IMR-90 (cell line): Measurements from ENCODE around the gene RIPPLY1. TPM values are rescaled to one million over a fixed set of nuclear protein-coding genes. Genes with fewer than 3 reads are reported as not detected.

Source experiments
- ATAC-seq: fragments of 200-7000 bp; cut with Tn5 transposase; 2 replicates; pipeline ENCODE4 v1.9.1; 2020; ENCODE audit warnings: low read depth, mild to moderate bottlenecking, moderate library complexity
- BruUV-seq: library from RNA; stranded (reverse); fragments of 400-500 nt; replicated peaks from 2 replicates; lab custom pipeline; 2021; lab: Mats Ljungman, UMichigan
- CTCF ChIA-PET: fragments of 300-600 bp; formaldehyde crosslinking; extraction: SDS; loops from one replicate; lab custom pipeline; 2021; ENCODE audit warnings: antibody characterized with exemption; lab: Yijun Ruan, JAX
- POLR2A ChIA-PET: fragments of 300-600 bp; sonication (Branson Sonifier 250); formaldehyde crosslinking; loops from one replicate; lab custom pipeline; 2022; ENCODE audit warnings: antibody characterized with exemption; ENCODE audit not compliant: unreplicated experiment; lab: Charles Lee
- DNase-seq: peaks from one replicate; pipeline ENCODE4 v3.0.0; 2013
- H2AFZ ChIP-seq: replicated peaks from 2 replicates; pipeline ENCODE3; 2013; ENCODE audit warnings: low read length, mild to moderate bottlenecking; ENCODE audit not compliant: poor library complexity
- H2AK5ac ChIP-seq: 2 replicates; pipeline ENCODE4 v1.6.1; 2013; ENCODE audit warnings: low read depth, low read length, inconsistent platforms
- H2AK9ac ChIP-seq: replicated peaks from 2 replicates; pipeline ENCODE3; 2013; ENCODE audit warnings: mild to moderate bottlenecking, low read depth, low read length, moderate library complexity; ENCODE audit not compliant: poor library complexity
- H2BK120ac ChIP-seq: 2 replicates; pipeline ENCODE4 v1.6.1; 2013; ENCODE audit warnings: low read depth, low read length, inconsistent platforms
- H2BK15ac ChIP-seq: 3 replicates; pipeline ENCODE4 v1.6.1; 2013; ENCODE audit warnings: low read depth, low read length, inconsistent platforms
- H2BK20ac ChIP-seq: 2 replicates; pipeline ENCODE4 v1.6.1; 2013; ENCODE audit warnings: low read depth, mild to moderate bottlenecking, inconsistent platforms, low read length, moderate library complexity
- H2BK5ac ChIP-seq: 2 replicates; pipeline ENCODE4 v1.6.1; 2013; ENCODE audit warnings: mild to moderate bottlenecking, low read depth, low read length, inconsistent platforms; ENCODE audit not compliant: poor library complexity, severe bottlenecking
- H3K14ac ChIP-seq: replicated peaks from 2 replicates; pipeline ENCODE4 v1.6.1; 2013; ENCODE audit warnings: low read depth, low read length, inconsistent platforms
- H3K18ac ChIP-seq: 2 replicates; pipeline ENCODE4 v1.6.1; 2013; ENCODE audit warnings: low read depth, low read length, control low read depth
- H3K23ac ChIP-seq: 2 replicates; pipeline ENCODE4 v1.6.1; 2013; ENCODE audit warnings: low read depth, low read length, inconsistent platforms
- H3K27ac ChIP-seq: 2 replicates; pipeline ENCODE4 v1.5.1; 2013; ENCODE audit warnings: mild to moderate bottlenecking, control low read depth, low read length; ENCODE audit not compliant: insufficient read depth
- H3K27me3 ChIP-seq: 2 replicates; pipeline ENCODE4 v1.6.1; 2013; ENCODE audit warnings: low read length; ENCODE audit not compliant: control insufficient read depth, insufficient read depth
- H3K36me3 ChIP-seq: 2 replicates; pipeline ENCODE4 v1.6.1; 2013; ENCODE audit warnings: low read length, mixed read lengths; ENCODE audit not compliant: control insufficient read depth, insufficient read depth
- H3K4ac ChIP-seq: 2 replicates; pipeline ENCODE4 v1.6.1; 2013; ENCODE audit warnings: low read depth, low read length, inconsistent platforms
- H3K4me1 ChIP-seq: 2 replicates; pipeline ENCODE4 v1.6.1; 2013; ENCODE audit warnings: low read length, mixed read lengths; ENCODE audit not compliant: control insufficient read depth, insufficient read depth
- H3K4me2 ChIP-seq: 2 replicates; pipeline ENCODE4 v1.6.1; 2013; ENCODE audit warnings: low read depth, mild to moderate bottlenecking, control low read depth, low read length, moderate library complexity
- H3K4me3 ChIP-seq: 2 replicates; pipeline ENCODE4 v1.5.1; 2013; ENCODE audit warnings: low read depth, mild to moderate bottlenecking, control low read depth, low read length, moderate library complexity; ENCODE audit not compliant: insufficient read depth
- H3K56ac ChIP-seq: 2 replicates; pipeline ENCODE4 v1.6.1; 2013; ENCODE audit warnings: low read length, inconsistent platforms; ENCODE audit not compliant: insufficient read depth; ENCODE audit errors: extremely low read depth
- H3K79me1 ChIP-seq, 2 experiments: 2 replicates each; pipeline ENCODE4 v1.6.1; 2013; ENCODE audit warnings: low read length in 2 of 2, inconsistent platforms in 1 of 2, low read depth in 1 of 2
- H3K9ac ChIP-seq: 2 replicates; pipeline ENCODE4 v1.6.1; 2013; ENCODE audit warnings: low read depth, low read length, control low read depth
- H3K9me1 ChIP-seq: 2 replicates; pipeline ENCODE4 v1.6.1; 2013; ENCODE audit warnings: low read length, inconsistent platforms; ENCODE audit not compliant: insufficient read depth
- H3K9me3 ChIP-seq: 2 replicates; pipeline ENCODE4 v1.6.1; 2013; ENCODE audit warnings: low read length; ENCODE audit not compliant: control insufficient read depth, insufficient read depth
- H4K20me1 ChIP-seq: 2 replicates; pipeline ENCODE4 v1.6.1; 2013; ENCODE audit warnings: low read length, inconsistent platforms; ENCODE audit not compliant: insufficient read depth
- H4K5ac ChIP-seq: 2 replicates; pipeline ENCODE4 v1.6.1; 2013; ENCODE audit warnings: mild to moderate bottlenecking, low read depth, low read length, control low read depth
- H4K8ac ChIP-seq, 2 experiments: 2 replicates each; pipeline ENCODE4 v1.6.1; 2013; ENCODE audit warnings: low read depth in 2 of 2, low read length in 2 of 2, control low read depth in 1 of 2, inconsistent platforms in 1 of 2
- H4K91ac ChIP-seq: 2 replicates; pipeline ENCODE4 v1.6.1; 2013; ENCODE audit warnings: low read depth, low read length, inconsistent platforms; ENCODE audit not compliant: insufficient read depth
- BHLHE40 ChIP-seq: fragments of 150-350 bp; IDR thresholded peaks from 2 replicates; pipeline ENCODE4 v1.6.1; 2016; ENCODE audit warnings: mild to moderate bottlenecking, low read depth, low read length
- MAFK ChIP-seq: IDR thresholded peaks from 2 replicates; pipeline ENCODE4 v1.6.1; 2012; ENCODE audit warnings: low read depth, low read length, improper control_type of control experiment
- MAZ ChIP-seq: IDR thresholded peaks from 2 replicates; pipeline ENCODE4 v1.6.1; 2012; ENCODE audit warnings: low read depth, mild to moderate bottlenecking, low read length, improper control_type of control experiment, moderate library complexity, borderline replicate concordance
- NFE2L2 ChIP-seq: fragments of 150-350 bp; IDR thresholded peaks from 2 replicates; pipeline ENCODE4 v1.6.1; 2016; ENCODE audit warnings: low read depth, mild to moderate bottlenecking, low read length
- POLR2A ChIP-seq: IDR thresholded peaks from 2 replicates; pipeline ENCODE4 v1.6.1; 2012; ENCODE audit warnings: mild to moderate bottlenecking, low read depth, low read length
- RAD21 ChIP-seq: IDR thresholded peaks from 2 replicates; pipeline ENCODE4 v1.6.1; 2012; ENCODE audit warnings: low read length, improper control_type of control experiment
- USF2 ChIP-seq: fragments of 150-350 bp; IDR thresholded peaks from 2 replicates; pipeline ENCODE4 v1.6.1; 2017; ENCODE audit warnings: mild to moderate bottlenecking, antibody characterized with exemption, low read length, low read depth
- whole genome bisulfite sequencing, 2 experiments: methylation state at CpG; one replicate each; pipeline versions ENCODE4 v1.1.5 to v1.1.7; 2013; ENCODE audit warnings: missing lambda C conversion rate in 2 of 2; ENCODE audit not compliant: insufficient read length in 1 of 2; ENCODE audit errors: extremely low coverage in 2 of 2; 5-methylcytosine and 5-hydroxymethylcytosine counted together
- dilution Hi-C: fragments of 300-500 bp; cut with HindIII; formaldehyde crosslinking; loops from one replicate; pipeline ENCODE4 v1.14.3; 2018; ENCODE audit warnings: low sequenced_read_pairs; ENCODE audit not compliant: unreplicated experiment
- in situ Hi-C: fragments of 300-500 bp; cut with MboI; formaldehyde crosslinking; loops from 3 replicates; pipeline ENCODE4 v1.14.3; 2019; ENCODE audit warnings: low sequenced_read_pairs, inconsistent platforms, mixed read lengths
- intact Hi-C: fragments of 100-400 bp; cut with micrococcal nuclease; formaldehyde crosslinking; loops from 2 replicates; pipeline ENCODE4 v1.10.0; 2022
- polyA plus RNA-seq, 3 experiments: library from polyadenylated mRNA; depleted of rRNA; stranded (reverse); fragments of >200 nt; gene quantifications; 2 replicates each; pipeline ENCODE4 v1.2.3, GENCODE V29; 2012; ENCODE audit warnings: low replicate concordance in 1 of 3
- total RNA-seq: library from RNA; depleted of rRNA; stranded (reverse); fragments of >200 nt; gene quantifications from 2 replicates; pipeline ENCODE4 v1.2.3, GENCODE V29; 2012

Gene RIPPLY1
- total and polyA plus RNA-seq, 2 of the 4 experiments (the other 2 are of a cell fraction) = not detected

DNA sequence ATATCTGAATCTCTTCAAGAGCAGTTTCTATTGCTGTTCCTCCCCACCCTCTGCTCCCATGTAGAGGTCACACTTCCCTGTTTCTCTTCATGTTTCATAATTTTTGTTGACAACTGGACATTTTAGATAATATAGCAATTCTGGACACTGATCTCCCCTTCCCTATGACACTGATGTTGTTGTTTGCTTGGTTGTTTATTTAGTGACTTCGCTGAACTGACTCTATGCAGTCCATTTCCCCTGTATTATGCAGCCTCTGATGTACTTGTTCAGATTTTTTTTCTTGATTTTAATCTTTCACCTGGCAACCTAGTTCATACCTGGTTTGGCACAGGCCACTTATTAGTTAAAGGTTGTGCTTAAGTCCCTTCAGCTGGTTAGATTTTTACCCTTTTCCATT lies 46.2 kb upstream of the RIPPLY1 start:
- no peak for ATAC-seq
- Histone ChIP-seq H4K91ac (no peak overlapping the region), H3K18ac (no peak overlapping the region), H2AK5ac (no peak overlapping the region), H3K9me1 (no peaks in the 10 kb centered on the region), H3K9ac (no peak overlapping the region), H4K20me1 (no peaks in the 10 kb centered on the region), H3K9me3 (no peaks in the 10 kb centered on the region), H3K23ac (no peak overlapping the region), H3K36me3 (peaks cover 3% of the 10 kb centered on the region; the same call in 1 of the 2 replicates), H3K27ac (no peak overlapping the region), H3K4me1 (no peaks in the 10 kb centered on the region), H2BK120ac (no peak overlapping the region), H3K4me3 (no peak overlapping the region), H2BK5ac (no peak overlapping the region), H3K56ac (no peak overlapping the region), H2AK9ac (no peak overlapping the region), H3K4ac (no peak overlapping the region), H4K8ac (no peak overlapping the region), H3K14ac (no peak overlapping the region), H2BK15ac (no peak overlapping the region), H3K27me3 (no peaks in the 10 kb centered on the region; the same call in 1 of the 2 replicates), H3K79me1 (no peaks in the 10 kb centered on the region; a peak in 1 of 4 replicates), H4K5ac (no peak overlapping the region), H2AFZ (no peak overlapping the region), H2BK20ac (no peak overlapping the region), H3K4me2 (no peak overlapping the region)
- intact Hi-C loops (no loop called here), dilution Hi-C loops (no loop called here), in situ Hi-C loops (no loop called here)
- WGBS, 2 experiments = no CpG with 5 or more reads among the region's 1 CpG
- ChIA-PET POLR2A (no interaction called here), CTCF (interaction anchor here (0.7 kb wide), 1 partner anchor 51 kb away, joined by 3 read pairs; no protein-coding TSS in a partner anchor)
- DNase-seq = no peak
- TF ChIP-seq BHLHE40 = no peak
- no peak for TF ChIP-seq RAD21
- no peak for TF ChIP-seq MAZ
- TF ChIP-seq POLR2A = no peak
- TF ChIP-seq NFE2L2 = no peak
- TF ChIP-seq USF2 = no peak
- no peak for TF ChIP-seq MAFK
- BruUV-seq = no TSS peak
